ENCODE measurements around the gene HLA-DMA.

DNA sequence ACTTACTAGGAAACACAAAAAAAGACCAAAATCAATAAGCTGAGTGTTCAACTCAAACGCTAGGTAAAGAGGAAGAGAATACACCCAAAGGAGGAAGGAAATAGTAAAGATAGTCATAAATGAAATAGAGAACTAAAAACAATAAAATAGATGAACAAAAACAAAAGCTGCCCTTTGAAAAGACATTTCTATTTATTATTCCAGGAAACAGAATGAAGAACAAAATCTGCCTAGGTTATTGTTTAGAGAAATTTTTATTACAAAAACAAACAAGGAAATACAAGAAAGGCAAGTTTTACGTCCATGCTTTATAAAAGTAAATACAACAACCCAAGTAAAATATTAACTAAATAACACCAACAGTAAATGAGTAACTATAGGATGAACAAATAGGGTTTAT, 32.2 kb downstream of the HLA-DMA start:
- TF ChIP-seq LEF1 (IDR thresholded peaks at IDR 0.05) (no peak), MCM2 (IDR thresholded peaks at IDR 0.05; ENCODE audit: low read depth) (no peak)

Measured in K562 (cell line).